ENCODE results near the gene FAM216A. TPM values are rescaled to one million over a fixed set of nuclear protein-coding genes. Genes with fewer than 3 reads are reported as not detected.

Gene FAM216A
- total RNA-seq, 2 experiments from 2014 or later: 5.5 to 7.4 TPM

DNA sequence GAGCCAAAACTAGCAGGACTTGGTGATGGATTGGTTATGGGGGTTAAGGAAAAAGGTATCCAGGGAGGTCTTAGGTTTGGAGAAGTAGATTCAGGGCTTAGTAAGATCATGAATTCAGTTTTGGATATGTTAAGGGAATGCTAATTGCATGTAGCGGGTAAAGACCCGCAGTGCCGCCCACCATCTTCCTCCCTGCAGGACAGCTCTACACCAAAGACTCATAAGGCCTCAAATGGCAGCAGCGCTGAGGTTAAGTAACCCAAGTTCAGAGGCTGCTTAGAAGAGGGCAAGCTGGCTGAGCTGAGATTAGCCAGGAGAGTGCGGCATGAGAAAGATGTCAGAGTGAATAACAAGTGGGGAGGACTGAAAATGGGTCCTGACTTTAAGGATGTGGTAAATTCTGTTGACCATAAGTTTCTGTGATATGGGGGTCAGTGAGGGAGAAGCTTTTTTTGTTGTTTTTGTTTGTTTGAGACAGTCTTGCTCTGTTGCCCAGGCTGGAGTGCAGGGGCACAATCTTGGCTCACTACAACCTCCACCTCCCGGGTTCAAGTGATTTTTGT lies 59.7 kb downstream of the FAM216A start:
- DNase-seq (no peak), ATAC-seq (ENCODE audit: poor library complexity) (no peak)
- no peak overlapping the region for H3K4me3 ChIP-seq (ENCODE audit: low read length)
- H3K4me1 ChIP-seq (ENCODE audit: insufficient read depth, low read length): no peaks in the 10 kb centered on the region
- CTCF ChIA-PET: interaction anchor here (0.9 to 1.1 kb wide), 2 partner anchors 15 to 25 kb away, joined by 3 read pairs; no protein-coding TSS in a partner anchor
- intact Hi-C loops (cut with DNase I, micrococcal nuclease): no loop called here
- no peaks in the 10 kb centered on the region for H3K27me3 ChIP-seq (ENCODE audit: control insufficient read depth in 1 of 2, insufficient read depth in 2 of 2, low read length in 2 of 2)
- TF ChIP-seq, protein P1, sequence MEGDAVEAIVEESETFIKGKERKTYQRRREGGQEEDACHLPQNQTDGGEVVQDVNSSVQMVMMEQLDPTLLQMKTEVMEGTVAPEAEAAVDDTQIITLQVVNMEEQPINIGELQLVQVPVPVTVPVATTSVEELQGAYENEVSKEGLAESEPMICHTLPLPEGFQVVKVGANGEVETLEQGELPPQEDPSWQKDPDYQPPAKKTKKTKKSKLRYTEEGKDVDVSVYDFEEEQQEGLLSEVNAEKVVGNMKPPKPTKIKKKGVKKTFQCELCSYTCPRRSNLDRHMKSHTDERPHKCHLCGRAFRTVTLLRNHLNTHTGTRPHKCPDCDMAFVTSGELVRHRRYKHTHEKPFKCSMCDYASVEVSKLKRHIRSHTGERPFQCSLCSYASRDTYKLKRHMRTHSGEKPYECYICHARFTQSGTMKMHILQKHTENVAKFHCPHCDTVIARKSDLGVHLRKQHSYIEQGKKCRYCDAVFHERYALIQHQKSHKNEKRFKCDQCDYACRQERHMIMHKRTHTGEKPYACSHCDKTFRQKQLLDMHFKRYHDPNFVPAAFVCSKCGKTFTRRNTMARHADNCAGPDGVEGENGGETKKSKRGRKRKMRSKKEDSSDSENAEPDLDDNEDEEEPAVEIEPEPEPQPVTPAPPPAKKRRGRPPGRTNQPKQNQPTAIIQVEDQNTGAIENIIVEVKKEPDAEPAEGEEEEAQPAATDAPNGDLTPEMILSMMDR (IDR thresholded peaks at IDR 0.05): no peak
- POLR2A ChIA-PET: interaction anchor here (0.9 to 1.7 kb wide), 2 partner anchors 39 to 60 kb away, joined by 3 to 5 read pairs; partner anchors contain the start of genes FAM216A and GPN3
- no peak overlapping the region for H3K27ac ChIP-seq (ENCODE audit: low read depth in 1 of 2, low read length in 2 of 2)
- Mint-ChIP-seq H3K4me1 (ENCODE audit: low read depth) (peaks cover 5% of the 10 kb centered on the region), H3K27ac (no peak overlapping the region), H3K36me3 (ENCODE audit: low read depth) (peaks cover 29% of the 10 kb centered on the region), H3K27me3 (no peaks in the 10 kb centered on the region), H3K9me3 (no peaks in the 10 kb centered on the region), H3K4me3 (no peak overlapping the region)
- peaks cover 22% of the 10 kb centered on the region for H3K36me3 ChIP-seq (ENCODE audit: insufficient read depth, low read length)
- H3K9me3 ChIP-seq (ENCODE audit: control insufficient read depth in 1 of 2, insufficient read depth in 1 of 2, low read length in 2 of 2): no peaks in the 10 kb centered on the region

DNA sequence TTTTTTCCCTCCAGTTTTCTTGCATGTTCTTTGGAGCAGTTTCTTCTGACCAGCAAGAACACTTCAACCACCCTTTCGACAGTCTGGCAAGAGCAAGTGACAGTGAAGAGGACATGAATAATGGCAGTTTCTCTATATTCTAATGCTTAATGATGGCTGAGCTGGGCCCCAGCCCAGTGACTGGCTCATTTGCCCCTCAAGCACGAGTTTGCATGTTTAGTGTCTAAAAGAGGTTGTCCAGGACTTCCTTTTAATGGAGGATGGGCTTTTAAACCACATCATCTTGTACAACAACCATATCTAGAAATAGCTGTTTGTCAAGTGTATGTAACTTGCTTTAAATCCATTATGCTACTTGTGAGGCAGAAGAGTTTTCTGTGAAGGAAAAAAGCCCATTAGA lies 61.9 kb downstream of the FAM216A start:
- no peak overlapping the region for H3K4me3 Mint-ChIP-seq
- no peaks in the 10 kb centered on the region for H3K27me3 Mint-ChIP-seq
- no peak overlapping the region for H3K27ac Mint-ChIP-seq
- H3K27ac ChIP-seq (ENCODE audit: low read depth in 1 of 2, low read length in 2 of 2): no peak overlapping the region
- no peaks in the 10 kb centered on the region for H3K9me3 Mint-ChIP-seq
- no peaks in the 10 kb centered on the region for H3K4me1 ChIP-seq (ENCODE audit: insufficient read depth, low read length)
- ChIA-PET CTCF (interaction anchor here (1.3 kb wide), 1 partner anchor 70 kb away, joined by 3 read pairs; no protein-coding TSS in a partner anchor), POLR2A (no interaction called here)
- peaks cover 37% of the 10 kb centered on the region for H3K36me3 ChIP-seq (ENCODE audit: insufficient read depth, low read length)
- intact Hi-C loops (cut with DNase I, micrococcal nuclease): no loop called here
- ATAC-seq (ENCODE audit: poor library complexity) (no peak), DNase-seq (no peak)
- H3K9me3 ChIP-seq (ENCODE audit: control insufficient read depth in 1 of 2, insufficient read depth in 1 of 2, low read length in 2 of 2): no peaks in the 10 kb centered on the region
- TF ChIP-seq, protein P1 (IDR thresholded peaks at IDR 0.05): no peak
- H3K27me3 ChIP-seq (ENCODE audit: control insufficient read depth in 1 of 2, insufficient read depth in 2 of 2, low read length in 2 of 2): no peaks in the 10 kb centered on the region
- H3K4me1 Mint-ChIP-seq (ENCODE audit: low read depth): peaks cover 5% of the 10 kb centered on the region
- peaks cover 49% of the 10 kb centered on the region for H3K36me3 Mint-ChIP-seq (ENCODE audit: low read depth)
- H3K4me3 ChIP-seq (ENCODE audit: low read length): no peak overlapping the region

DNA sequence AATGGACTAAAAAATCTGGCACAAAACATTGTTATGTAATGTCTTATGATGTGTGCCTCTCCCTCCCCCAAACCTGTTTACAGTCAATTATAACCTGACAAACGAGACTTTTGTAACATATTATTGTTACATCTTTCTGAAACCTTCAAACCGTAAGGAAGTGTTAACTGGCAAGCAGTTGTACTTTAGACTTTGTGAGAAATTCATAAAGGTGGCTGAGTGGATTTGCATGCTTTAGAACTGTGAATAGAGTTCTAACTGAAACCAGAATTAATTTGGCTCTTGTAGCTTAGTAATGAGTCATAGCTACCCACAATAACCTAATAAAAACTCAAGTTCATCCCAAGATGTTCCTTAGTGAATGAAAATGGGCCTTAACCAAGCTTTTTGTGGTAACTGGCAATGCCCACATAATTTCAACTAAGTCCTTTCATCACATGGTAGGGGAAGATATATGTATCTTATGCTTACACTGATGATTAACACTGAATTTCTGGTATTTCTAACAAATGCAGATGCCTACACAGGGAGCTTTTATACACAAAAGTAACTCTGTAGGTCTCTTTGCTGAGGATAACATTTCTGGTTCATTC lies 63.2 kb downstream of the FAM216A start:
- intact Hi-C loops (cut with DNase I, micrococcal nuclease): no loop called here
- Mint-ChIP-seq H3K4me3 (no peak overlapping the region), H3K27ac (peak overlapping the region; percentile 56), H3K36me3 (ENCODE audit: low read depth) (peaks cover 62% of the 10 kb centered on the region), H3K9me3 (no peaks in the 10 kb centered on the region), H3K27me3 (no peaks in the 10 kb centered on the region), H3K4me1 (ENCODE audit: low read depth) (peaks cover 5% of the 10 kb centered on the region)
- TF ChIP-seq, protein P1 (IDR thresholded peaks at IDR 0.05): no peak
- Histone ChIP-seq H3K9me3 (ENCODE audit: control insufficient read depth in 1 of 2, insufficient read depth in 1 of 2, low read length in 2 of 2) (no peaks in the 10 kb centered on the region), H3K27ac (ENCODE audit: low read depth in 1 of 2, low read length in 2 of 2) (no peak overlapping the region), H3K27me3 (ENCODE audit: control insufficient read depth in 1 of 2, insufficient read depth in 2 of 2, low read length in 2 of 2) (no peaks in the 10 kb centered on the region), H3K4me1 (ENCODE audit: insufficient read depth, low read length) (no peaks in the 10 kb centered on the region), H3K4me3 (ENCODE audit: low read length) (no peak overlapping the region), H3K36me3 (ENCODE audit: insufficient read depth, low read length) (peaks cover 49% of the 10 kb centered on the region)
- POLR2A ChIA-PET: interaction anchor here (0.6 kb wide), 1 partner anchor 1209 kb away, joined by 4 read pairs; no protein-coding TSS in a partner anchor
- ATAC-seq (ENCODE audit: poor library complexity): peak; percentile 26
- CTCF ChIA-PET: interaction anchor here (1.1 to 1.3 kb wide), 2 partner anchors 70 to 82 kb away, joined by 4 to 5 read pairs; partner anchors contain the start of gene ARPC3
- DNase-seq: no peak

Data from CD4-positive, alpha-beta T cell (primary cell).